Mesendoderm (in vitro differentiated cells): Measurements from ENCODE around the gene ZNF578.
A peak's percentile ranks its signal among the peaks of the same experiment; 100 is the strongest.
"Not testable (repeated sequence)": the region's sequence is repeated elsewhere in the genome, so short reads cannot be mapped to it uniquely, and the experiment has no call there.

Experiments
- DNase-seq: peaks from one replicate; pipeline ENCODE4 v3.0.0; 2013
- H2AK5ac ChIP-seq: 2 replicates; pipeline ENCODE4 v1.6.1; 2013; ENCODE audit warnings: low read length, inconsistent platforms
- H2BK120ac ChIP-seq: 2 replicates; pipeline ENCODE4 v1.6.1; 2013; ENCODE audit warnings: low read depth, mild to moderate bottlenecking, low read length, moderate library complexity, mixed read lengths
- H2BK15ac ChIP-seq: replicated peaks from 2 replicates; pipeline ENCODE4 v1.6.1; 2013; ENCODE audit warnings: low read depth, mild to moderate bottlenecking, moderate library complexity
- H2BK5ac ChIP-seq: 2 replicates; pipeline ENCODE4 v1.6.1; 2013; ENCODE audit warnings: low read length, inconsistent platforms
- H3K18ac ChIP-seq: 2 replicates; pipeline ENCODE4 v1.6.1; 2013; ENCODE audit warnings: mild to moderate bottlenecking, low read length, mixed read lengths
- H3K23ac ChIP-seq: one replicate; pipeline ENCODE4 v1.6.1; 2013; ENCODE audit warnings: low read length
- H3K27ac ChIP-seq: 2 replicates; pipeline ENCODE4 v1.5.1; 2013; ENCODE audit warnings: low read depth, mild to moderate bottlenecking, inconsistent platforms, low read length, moderate library complexity
- H3K27me3 ChIP-seq: 2 replicates; pipeline ENCODE4 v1.6.1; 2013; ENCODE audit warnings: low read length, control low read depth, mild to moderate bottlenecking, inconsistent platforms; ENCODE audit not compliant: insufficient read depth, poor library complexity
- H3K36me3 ChIP-seq: 2 replicates; pipeline ENCODE4 v1.6.1; 2013; ENCODE audit warnings: low read length, inconsistent platforms; ENCODE audit not compliant: control insufficient read depth, insufficient read depth
- H3K4ac ChIP-seq: one replicate; pipeline ENCODE4 v1.6.1; 2013; ENCODE audit warnings: low read depth, mild to moderate bottlenecking, low read length, moderate library complexity
- H3K4me1 ChIP-seq: 2 replicates; pipeline ENCODE4 v1.6.1; 2013; ENCODE audit warnings: low read depth, low read length, inconsistent platforms; ENCODE audit not compliant: control insufficient read depth
- H3K4me2 ChIP-seq: 2 replicates; pipeline ENCODE4 v1.6.1; 2013; ENCODE audit warnings: low read length
- H3K4me3 ChIP-seq: 2 replicates; pipeline ENCODE4 v1.5.1; 2013; ENCODE audit warnings: mild to moderate bottlenecking, low read length
- H3K56ac ChIP-seq: one replicate; pipeline ENCODE4 v1.6.1; 2013; ENCODE audit warnings: low read length
- H3K79me1 ChIP-seq: 2 replicates; pipeline ENCODE4 v1.6.1; 2013; ENCODE audit warnings: low read length, inconsistent platforms
- H3K79me2 ChIP-seq: 2 replicates; pipeline ENCODE4 v1.6.1; 2013; ENCODE audit warnings: mild to moderate bottlenecking, low read length; ENCODE audit not compliant: control insufficient read depth, insufficient read depth
- H3K9ac ChIP-seq: 2 replicates; pipeline ENCODE4 v1.6.1; 2013; ENCODE audit warnings: low read length, inconsistent platforms
- H4K5ac ChIP-seq: one replicate; pipeline ENCODE4 v1.6.1; 2013; ENCODE audit warnings: low read length
- H4K8ac ChIP-seq: one replicate; pipeline ENCODE4 v1.6.1; 2013; ENCODE audit warnings: low read depth, mild to moderate bottlenecking, control low read depth, low read length, moderate library complexity
- WGBS: extraction: QIAGEN DNeasy Blood & Tissue Kit; methylation state at CpG from one replicate; pipeline ENCODE4 v1.1.7; 2013; ENCODE audit warnings: low lambda C conversion rate, missing lambda C conversion rate; ENCODE audit not compliant: insufficient coverage; ENCODE audit errors: extremely low coverage; 5-methylcytosine and 5-hydroxymethylcytosine counted together

The ZNF578 gene

GRCh38 chr19:52484111-52484743 is 30.9 kb downstream of the ZNF578 start:
- whole genome bisulfite sequencing = no CpG with 5 or more reads among the region's 7 CpGs

GRCh38 chr19:52485064-52485463 is 31.7 kb downstream of the ZNF578 start:
- peak overlapping the region; percentile 46 for H3K4ac ChIP-seq
- H2BK120ac ChIP-seq = peak overlapping the region; percentile 10
- H3K79me2 ChIP-seq, H3K4me1 ChIP-seq, H3K4me2 ChIP-seq, H3K18ac ChIP-seq, H3K9ac ChIP-seq, H2AK5ac ChIP-seq, DNase-seq, H3K23ac ChIP-seq, H3K79me1 ChIP-seq, H2BK5ac ChIP-seq, H3K4me3 ChIP-seq, H3K36me3 ChIP-seq, H3K27me3 ChIP-seq, H4K5ac ChIP-seq, H2BK15ac ChIP-seq, H4K8ac ChIP-seq: not testable (repeated sequence)
- H3K56ac ChIP-seq = peak overlapping the region; percentile 34
- peak overlapping the region; percentile 43 for H3K27ac ChIP-seq
- WGBS = no CpG with 5 or more reads among the region's 7 CpGs

More at GRCh38 chr19:52484111-52484743, 30.9 kb downstream of the ZNF578 start:
- not testable (repeated sequence) for H3K27ac ChIP-seq, H3K36me3 ChIP-seq, H3K27me3 ChIP-seq, H3K79me2 ChIP-seq, H4K5ac ChIP-seq, H3K18ac ChIP-seq, H4K8ac ChIP-seq, H3K4me3 ChIP-seq, H3K79me1 ChIP-seq, H2BK5ac ChIP-seq, H3K56ac ChIP-seq, H2BK120ac ChIP-seq, H3K4me1 ChIP-seq, H3K4ac ChIP-seq, H2BK15ac ChIP-seq, H3K4me2 ChIP-seq, H3K9ac ChIP-seq, H2AK5ac ChIP-seq, H3K23ac ChIP-seq
- DNase-seq = peak; percentile 64

- not testable (repeated sequence) for H3K27me3 ChIP-seq, H3K4me3 ChIP-seq, H2AK5ac ChIP-seq, H3K36me3 ChIP-seq, H4K5ac ChIP-seq, H3K18ac ChIP-seq, H2BK15ac ChIP-seq, H4K8ac ChIP-seq, H3K4me1 ChIP-seq, H3K79me2 ChIP-seq, H3K9ac ChIP-seq, H3K23ac ChIP-seq, H3K79me1 ChIP-seq, H2BK5ac ChIP-seq, H3K4me2 ChIP-seq, H2BK120ac ChIP-seq
- H3K56ac ChIP-seq = peak overlapping the region; percentile 34
- H3K4ac ChIP-seq = peak overlapping the region; percentile 46
- peak overlapping the region; percentile 43 for H3K27ac ChIP-seq
- no CpG with 5 or more reads among the region's 8 CpGs for WGBS
- DNase-seq = peak; percentile 77
These were observed 32.3 kb downstream of the ZNF578 start for GRCh38 chr19:52485561-52486240.

GRCh38 chr19:52492201-52492993 is 39.0 kb downstream of the ZNF578 start:
- H3K56ac ChIP-seq = peak overlapping the region; percentile 85
- H3K79me1 ChIP-seq = no peaks in the 10 kb centered on the region
- H3K4ac ChIP-seq = peak overlapping the region; percentile 79
- H4K8ac ChIP-seq = no peak overlapping the region
- no peak overlapping the region for H2BK15ac ChIP-seq
- H2BK120ac ChIP-seq = no peak overlapping the region
- peak overlapping the region; percentile 81 for H3K9ac ChIP-seq
- H3K4me3 ChIP-seq = peak overlapping the region; percentile 66
- no peaks in the 10 kb centered on the region for H3K4me1 ChIP-seq
- H3K27ac ChIP-seq = peak overlapping the region; percentile 70
- no peaks in the 10 kb centered on the region for H3K27me3 ChIP-seq
- peak overlapping the region; percentile 80 for H3K4me2 ChIP-seq
- no peaks in the 10 kb centered on the region for H3K36me3 ChIP-seq
- WGBS = no CpG with 5 or more reads among the region's 37 CpGs
- no peak overlapping the region for H4K5ac ChIP-seq
- no peak overlapping the region for H3K23ac ChIP-seq
- H2AK5ac ChIP-seq = no peak overlapping the region
- peak; percentile 96 for DNase-seq
- no peak overlapping the region for H2BK5ac ChIP-seq
- no peaks in the 10 kb centered on the region for H3K79me2 ChIP-seq
- no peak overlapping the region for H3K18ac ChIP-seq

- Histone ChIP-seq H4K8ac (no peak overlapping the region), H3K18ac (no peak overlapping the region), H3K79me1 (no peaks in the 10 kb centered on the region), H3K27ac (peak overlapping the region; percentile 70), H3K4me2 (peak overlapping the region; percentile 80), H3K56ac (peak overlapping the region; percentile 85), H3K4ac (no peak overlapping the region), H2AK5ac (no peak overlapping the region), H3K27me3 (no peaks in the 10 kb centered on the region), H3K4me3 (peak overlapping the region; percentile 66), H3K79me2 (no peaks in the 10 kb centered on the region), H3K9ac (peak overlapping the region; percentile 81), H2BK120ac (no peak overlapping the region), H4K5ac (no peak overlapping the region), H2BK15ac (no peak overlapping the region), H3K36me3 (no peaks in the 10 kb centered on the region), H3K4me1 (no peaks in the 10 kb centered on the region), H3K23ac (no peak overlapping the region), H2BK5ac (no peak overlapping the region)
- WGBS = no CpG with 5 or more reads among the region's 28 CpGs
- DNase-seq = peak; percentile 91
These were observed 39.7 kb downstream of the ZNF578 start for GRCh38 chr19:52492994-52493470.
